ENCODE results near the gene CAMKMT. TPM values are rescaled to one million over a fixed set of nuclear protein-coding genes. Genes with fewer than 3 reads are reported as not detected.

The CAMKMT gene
- total RNA-seq, 2 experiments from 2014 or later = 12.1 to 14.1 TPM

- H3K27me3 Mint-ChIP-seq = peaks cover 5% of the 10 kb centered on the region
- TF ChIP-seq, protein P1, sequence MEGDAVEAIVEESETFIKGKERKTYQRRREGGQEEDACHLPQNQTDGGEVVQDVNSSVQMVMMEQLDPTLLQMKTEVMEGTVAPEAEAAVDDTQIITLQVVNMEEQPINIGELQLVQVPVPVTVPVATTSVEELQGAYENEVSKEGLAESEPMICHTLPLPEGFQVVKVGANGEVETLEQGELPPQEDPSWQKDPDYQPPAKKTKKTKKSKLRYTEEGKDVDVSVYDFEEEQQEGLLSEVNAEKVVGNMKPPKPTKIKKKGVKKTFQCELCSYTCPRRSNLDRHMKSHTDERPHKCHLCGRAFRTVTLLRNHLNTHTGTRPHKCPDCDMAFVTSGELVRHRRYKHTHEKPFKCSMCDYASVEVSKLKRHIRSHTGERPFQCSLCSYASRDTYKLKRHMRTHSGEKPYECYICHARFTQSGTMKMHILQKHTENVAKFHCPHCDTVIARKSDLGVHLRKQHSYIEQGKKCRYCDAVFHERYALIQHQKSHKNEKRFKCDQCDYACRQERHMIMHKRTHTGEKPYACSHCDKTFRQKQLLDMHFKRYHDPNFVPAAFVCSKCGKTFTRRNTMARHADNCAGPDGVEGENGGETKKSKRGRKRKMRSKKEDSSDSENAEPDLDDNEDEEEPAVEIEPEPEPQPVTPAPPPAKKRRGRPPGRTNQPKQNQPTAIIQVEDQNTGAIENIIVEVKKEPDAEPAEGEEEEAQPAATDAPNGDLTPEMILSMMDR (IDR thresholded peaks at IDR 0.05) = no peak
- intact Hi-C loops (cut with micrococcal nuclease) = no loop called here
- no peaks in the 10 kb centered on the region for H3K36me3 Mint-ChIP-seq (ENCODE audit: low read depth)
- no peaks in the 10 kb centered on the region for H3K4me1 Mint-ChIP-seq (ENCODE audit: low read depth)
- no peak overlapping the region for H3K27ac Mint-ChIP-seq
- DNase-seq (no peak), ATAC-seq (no peak)
- ChIA-PET POLR2A (interaction anchor here (0.6 kb wide), 1 partner anchor 402 kb away, joined by 3 read pairs; no protein-coding TSS in a partner anchor), CTCF (no interaction called here)
- no peaks in the 10 kb centered on the region for H3K9me3 Mint-ChIP-seq
- H3K4me3 Mint-ChIP-seq = no peak overlapping the region
Measured at GRCh38 chr2:44769349-44770011, 407.7 kb downstream of the CAMKMT start.

DNA sequence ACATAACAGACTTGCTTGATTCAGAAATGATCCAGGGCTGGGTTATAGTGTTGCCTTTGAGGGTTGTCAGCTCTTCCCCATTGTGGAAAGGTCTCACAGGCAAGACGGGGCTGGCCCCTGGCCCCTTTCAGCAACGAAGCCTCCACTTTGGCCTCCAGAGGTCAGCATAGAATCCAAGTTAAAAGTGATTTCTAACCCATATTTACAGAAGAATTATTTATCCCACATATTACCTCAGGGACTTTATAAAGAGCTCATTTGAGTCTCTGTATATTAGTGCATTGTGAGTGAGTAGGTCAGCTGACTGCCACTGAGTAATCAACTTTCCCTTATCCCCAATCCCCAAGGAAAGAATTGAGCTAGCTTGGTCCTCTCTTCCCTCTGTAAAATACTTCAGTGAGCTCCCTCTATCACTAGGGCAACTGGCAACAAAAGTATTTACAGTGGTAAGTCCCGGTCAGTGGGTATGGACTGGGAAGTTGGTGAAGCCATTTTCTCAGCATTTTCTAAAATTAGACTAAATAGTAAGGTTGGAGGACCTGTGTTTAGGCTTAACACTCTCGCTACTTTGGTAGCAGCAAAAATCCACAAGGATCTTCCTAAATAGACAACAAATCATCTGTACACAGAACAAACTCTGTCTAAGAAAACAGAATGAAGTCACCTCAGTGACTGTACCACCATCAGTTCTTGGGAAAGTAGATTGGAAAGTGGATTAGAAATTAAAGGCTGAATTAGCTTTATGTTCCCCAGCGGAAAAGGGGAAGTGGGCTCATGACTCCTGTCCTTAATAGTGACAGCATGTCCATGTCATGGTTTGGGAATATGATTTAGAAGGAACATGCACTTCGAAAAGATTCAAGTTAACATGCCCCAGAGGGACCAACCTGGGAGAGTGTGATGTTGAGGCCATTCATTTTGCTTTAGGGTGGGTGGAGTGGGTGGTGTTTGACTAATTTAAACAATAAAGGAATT lies 408.8 kb downstream of the CAMKMT start:
- intact Hi-C loops (cut with micrococcal nuclease) = no loop called here
- H3K4me3 Mint-ChIP-seq = no peak overlapping the region
- H3K27me3 Mint-ChIP-seq = peaks cover 5% of the 10 kb centered on the region
- H3K36me3 Mint-ChIP-seq (ENCODE audit: low read depth) = no peaks in the 10 kb centered on the region
- H3K27ac Mint-ChIP-seq = no peak overlapping the region
- CTCF ChIA-PET = no interaction called here
- TF ChIP-seq, protein P1 (IDR thresholded peaks at IDR 0.05) = no peak
- POLR2A ChIA-PET = no interaction called here
- no peaks in the 10 kb centered on the region for H3K9me3 Mint-ChIP-seq
- no peak for DNase-seq
- ATAC-seq = no peak
- no peaks in the 10 kb centered on the region for H3K4me1 Mint-ChIP-seq (ENCODE audit: low read depth)

GRCh38 chr2:44771522-44771921 lies 409.8 kb downstream of the CAMKMT start:
- no peaks in the 10 kb centered on the region for H3K36me3 Mint-ChIP-seq (ENCODE audit: low read depth)
- CTCF ChIA-PET = no interaction called here
- no peak for DNase-seq

GRCh38 chr2:44772131-44772530 lies 410.4 kb downstream of the CAMKMT start:
- DNase-seq (no peak), ATAC-seq (no peak)
- Mint-ChIP-seq H3K36me3 (ENCODE audit: low read depth) (no peaks in the 10 kb centered on the region), H3K27me3 (peaks cover 4% of the 10 kb centered on the region), H3K4me3 (no peak overlapping the region), H3K27ac (no peak overlapping the region), H3K9me3 (no peaks in the 10 kb centered on the region), H3K4me1 (ENCODE audit: low read depth) (no peaks in the 10 kb centered on the region)
- CTCF ChIA-PET = no interaction called here
- POLR2A ChIA-PET = no interaction called here
- TF ChIP-seq, protein P1 (IDR thresholded peaks at IDR 0.05) = no peak
- intact Hi-C loops (cut with micrococcal nuclease) = no loop called here

More at GRCh38 chr2:44771522-44771921, 409.8 kb downstream of the CAMKMT start:
- H3K4me3 Mint-ChIP-seq = no peak overlapping the region
- H3K27ac Mint-ChIP-seq = no peak overlapping the region
- no peaks in the 10 kb centered on the region for H3K4me1 Mint-ChIP-seq (ENCODE audit: low read depth)
- intact Hi-C loops (cut with micrococcal nuclease) = no loop called here
- no peaks in the 10 kb centered on the region for H3K9me3 Mint-ChIP-seq
- no peak for ATAC-seq
- peaks cover 5% of the 10 kb centered on the region for H3K27me3 Mint-ChIP-seq
- TF ChIP-seq, protein P1 (IDR thresholded peaks at IDR 0.05) = no peak
- POLR2A ChIA-PET = no interaction called here

All from activated CD8-positive, alpha-beta T cell treated with anti-CD3 and anti-CD28 coated beads for 36 hours (primary cell).